K562 (cell line): ENCODE measurements around the gene SLC30A10. TPM values are rescaled to one million over a fixed set of nuclear protein-coding genes. Genes with fewer than 3 reads are reported as not detected.

Source experiments
- ATAC-seq: fragments of 200-7000 bp; cut with Tn5 transposase; 3 replicates; pipeline ENCODE4 v1.9.1; 2020; ENCODE audit warnings: moderate library complexity
- BruUV-seq: library from RNA; stranded (reverse); fragments of 400-500 nt; replicated peaks from 2 replicates; lab custom pipeline; 2021; lab: Mats Ljungman, UMichigan
- CTCF ChIA-PET: fragments of 300-600 bp; formaldehyde crosslinking; extraction: SDS; loops from one replicate; lab custom pipeline; 2021; ENCODE audit warnings: low intra/inter-chr PET ratio; lab: Yijun Ruan, JAX
- POLR2A ChIA-PET: fragments of 300-600, 350-650 bp; sonication (Branson Sonifier 250); formaldehyde crosslinking; extraction: SDS; loops from one replicate; lab custom pipeline; 2021; ENCODE audit warnings: antibody characterized with exemption, inconsistent platforms; lab: Yijun Ruan, JAX
- DNase-seq, 4 experiments: peaks; one replicate each; pipeline versions ENCODE4 v3.0.0 to v3.0.0-alpha.2; 2011 to 2018; ENCODE audit warnings: low spot score in 3 of 4, mixed read lengths in 3 of 4; ENCODE audit errors: extremely low read depth in 1 of 4
- FAIRE-seq: peaks from 2 replicates; lab custom pipeline; 2011; peaks lifted over from hg19 to GRCh38; lab: Jason Lieb, UNC
- H2AFZ ChIP-seq: 2 replicates; pipeline ENCODE4 v1.6.0; 2011; ENCODE audit warnings: low read depth, low read length, control low read depth, inconsistent platforms
- H3K27ac ChIP-seq: fragments of 200-600 bp; 3 replicates; pipeline ENCODE4 v1.8.0; 2011; ENCODE audit warnings: low read depth, mild to moderate bottlenecking, control low read depth, inconsistent platforms, low read length, moderate library complexity, mixed read lengths; ENCODE audit errors: extremely low read depth
- H3K27me3 ChIP-seq, 2 experiments: fragments of 300-600 bp in 1 of 2; 2 replicates in 1 of 2; 3 replicates in 1 of 2; pipeline versions ENCODE4 v1.6.0 to v1.8.0; 2011; ENCODE audit warnings: inconsistent platforms in 2 of 2, low read length in 2 of 2, mild to moderate bottlenecking in 1 of 2, mixed read lengths in 1 of 2, moderate library complexity in 1 of 2; ENCODE audit not compliant: control insufficient read depth in 2 of 2, insufficient read depth in 2 of 2
- H3K36me3 ChIP-seq: fragments of 300-600 bp; 3 replicates; pipeline ENCODE4 v1.8.0; 2011; ENCODE audit warnings: mild to moderate bottlenecking, low read length, inconsistent platforms; ENCODE audit not compliant: control insufficient read depth, insufficient read depth
- H3K4me1 ChIP-seq, 2 experiments: fragments of 200-600 bp in 1 of 2; replicated peaks in 1 of 2; 2 replicates in 1 of 2; 3 replicates in 1 of 2; pipeline versions ENCODE4 v1.5.1 to v1.8.0; 2011; ENCODE audit warnings: inconsistent platforms in 2 of 2, low read length in 2 of 2, mild to moderate bottlenecking in 1 of 2, mixed read lengths in 1 of 2, moderate library complexity in 1 of 2; ENCODE audit not compliant: control insufficient read depth in 2 of 2, insufficient read depth in 2 of 2
- H3K4me2 ChIP-seq: 2 replicates; pipeline ENCODE4 v1.6.1; 2011; ENCODE audit warnings: low read length, control low read depth, inconsistent platforms, mixed read lengths; ENCODE audit not compliant: insufficient read depth
- H3K4me3 ChIP-seq: fragments of 200-600 bp; sonication (generic), shearing (Covaris generic); 2 replicates; pipeline ENCODE4 v1.5.1; 2016; ENCODE audit warnings: control low read depth, inconsistent platforms
- H3K79me2 ChIP-seq: fragments of 200-600 bp; 3 replicates; pipeline ENCODE4 v1.8.0; 2011; ENCODE audit warnings: low read length, inconsistent platforms; ENCODE audit not compliant: control insufficient read depth, insufficient read depth
- H3K9ac ChIP-seq, 2 experiments: 2 replicates each; pipeline versions ENCODE4 v1.6.0 to v1.6.1; 2011; ENCODE audit warnings: low read depth in 2 of 2, low read length in 2 of 2, control low read depth in 1 of 2, inconsistent platforms in 1 of 2, mild to moderate bottlenecking in 1 of 2, mixed read lengths in 1 of 2; ENCODE audit not compliant: insufficient read depth in 1 of 2
- H3K9me1 ChIP-seq: one replicate; pipeline ENCODE4 v1.6.0; 2011; ENCODE audit warnings: inconsistent platforms, mild to moderate bottlenecking, low read length, moderate library complexity; ENCODE audit not compliant: control insufficient read depth, insufficient read depth
- H3K9me3 ChIP-seq: replicated peaks from 2 replicates; pipeline ENCODE4 v1.5.1; 2011; ENCODE audit warnings: low read depth, low read length, inconsistent platforms; ENCODE audit not compliant: control insufficient read depth, insufficient read depth
- H4K20me1 ChIP-seq: replicated peaks from 2 replicates; pipeline ENCODE4 v1.6.1; 2011; ENCODE audit warnings: low read length, inconsistent platforms, mixed read lengths; ENCODE audit not compliant: control insufficient read depth, insufficient read depth
- ESRRA ChIP-seq: fragments of 450-650 bp; IDR thresholded peaks from 2 replicates; pipeline ENCODE4 v1.6.1; 2014; ENCODE audit warnings: low read depth, mild to moderate bottlenecking, moderate library complexity, borderline replicate concordance
- EWSR1 ChIP-seq: fragments of 450-650 bp; IDR thresholded peaks from 2 replicates; pipeline ENCODE4 v1.6.1; 2018; ENCODE audit warnings: borderline replicate concordance, mild to moderate bottlenecking, low read depth, moderate library complexity; ENCODE audit not compliant: partially characterized antibody
- FOS ChIP-seq: IDR thresholded peaks from 3 replicates; pipeline ENCODE4 v1.6.1; 2011; ENCODE audit not compliant: insufficient read length; ENCODE audit errors: extremely low read depth
- JUN ChIP-seq, 2 experiments: sonication (generic) in 1 of 2; formaldehyde crosslinking in 1 of 2; IDR thresholded peaks; 2 replicates each; pipeline versions ENCODE4 v1.6.1 to v1.8.0; 2012 to 2022; ENCODE audit warnings: borderline replicate concordance in 2 of 2, mild to moderate bottlenecking in 2 of 2, improper control_type of control experiment in 1 of 2, low read depth in 1 of 2, low read length in 1 of 2, missing genetic modification reagents in 1 of 2
- KDM1A ChIP-seq, 2 experiments: fragments of 450-650 bp; IDR thresholded peaks; 2 replicates each; pipeline ENCODE4 v1.6.1; 2016; ENCODE audit warnings: mild to moderate bottlenecking in 2 of 2
- KHSRP ChIP-seq: fragments of 450-650 bp; IDR thresholded peaks from 2 replicates; pipeline ENCODE4 v1.6.1; 2017
- KLF6 ChIP-seq: fragments of 250-450 bp; sonication (Bioruptor Pico); IDR thresholded peaks from 2 replicates; pipeline ENCODE4 v1.4.0; 2020; ENCODE audit warnings: mild to moderate bottlenecking, moderate library complexity, borderline replicate concordance
- PHTF2 ChIP-seq: fragments of 250-450 bp; sonication (Bioruptor Pico); IDR thresholded peaks from 2 replicates; pipeline ENCODE4 v1.5.0; 2021; ENCODE audit warnings: mild to moderate bottlenecking
- RBM25 ChIP-seq: fragments of 200-400 bp; formaldehyde crosslinking; IDR thresholded peaks from 2 replicates; pipeline ENCODE4 v1.6.1; 2018; ENCODE audit warnings: low read length, low read depth, moderate library complexity; ENCODE audit not compliant: severe bottlenecking
- RCOR1 ChIP-seq, 2 experiments: IDR thresholded peaks; 2 replicates each; pipeline ENCODE4 v1.6.1; 2012; ENCODE audit warnings: low read depth in 2 of 2, low read length in 2 of 2, borderline replicate concordance in 1 of 2, improper control_type of control experiment in 1 of 2
- SIX5 ChIP-seq, 2 experiments: IDR thresholded peaks; 2 replicates each; pipeline ENCODE4 v1.6.1; 2011; ENCODE audit warnings: low read length in 2 of 2, borderline replicate concordance in 1 of 2, low read depth in 1 of 2, mild to moderate bottlenecking in 1 of 2, moderate library complexity in 1 of 2; ENCODE audit not compliant: insufficient read depth in 1 of 2
- SPI1 ChIP-seq: IDR thresholded peaks from 2 replicates; pipeline ENCODE4 v1.6.1; 2011; ENCODE audit warnings: low read depth, low read length, control low read depth, borderline replicate concordance
- TAF15 ChIP-seq: fragments of 200-400 bp; formaldehyde crosslinking; IDR thresholded peaks from 2 replicates; pipeline ENCODE4 v1.6.1; 2017; ENCODE audit warnings: mild to moderate bottlenecking, low read depth, low read length, moderate library complexity
- TARDBP ChIP-seq: fragments of 450-650 bp; IDR thresholded peaks from 2 replicates; pipeline ENCODE4 v1.6.1; 2016
- ZFP36 ChIP-seq: fragments of 150-350 bp; IDR thresholded peaks from 2 replicates; pipeline ENCODE4 v1.6.1; 2018; ENCODE audit warnings: low read length, low read depth; ENCODE audit not compliant: partially characterized antibody
- ZKSCAN3 ChIP-seq: fragments of 250-450 bp; sonication (Bioruptor Pico); IDR thresholded peaks from 2 replicates; pipeline ENCODE4 v1.4.0; 2020
- ZNF551 ChIP-seq: fragments of 250-450 bp; sonication (Bioruptor Pico); IDR thresholded peaks from 2 replicates; pipeline ENCODE4 v1.5.0; 2021; ENCODE audit warnings: mild to moderate bottlenecking, moderate library complexity
- ZNF668 ChIP-seq: fragments of 250-450 bp; sonication (Bioruptor Pico); IDR thresholded peaks from 2 replicates; pipeline ENCODE4 v1.8.0; 2022; ENCODE audit warnings: mild to moderate bottlenecking, inconsistent platforms
- in situ Hi-C: fragments of 300-500 bp; cut with MboI; formaldehyde crosslinking; loops from 4 replicates; pipeline ENCODE4 v1.15.0; 2018; ENCODE audit warnings: inconsistent platforms, mixed read lengths
- intact Hi-C: fragments of 100-400 bp; cut with micrococcal nuclease; formaldehyde crosslinking; loops from 2 replicates; pipeline ENCODE4 v1.14.2; 2022
- polyA plus RNA-seq, 8 experiments: library from polyadenylated mRNA; depleted of rRNA in 4 of 8; stranded (reverse) in 5 of 8; unstranded in 3 of 8; fragments of >200 nt; fragmentation: Nextera tagmentation in 2 of 8; fragmentation: Illumina TruSeq in 1 of 8; extraction: Ambion mirVana in 2 of 8; extraction: Trizol in 1 of 8; gene quantifications; 2 replicates each; pipeline versions ENCODE4 v1.2.1 to v1.2.3, GENCODE V29; 2011 to 2014; ENCODE audit warnings: inconsistent platforms in 1 of 8, missing spikeins in 1 of 8
- total RNA-seq, 7 experiments: library from RNA; depleted of rRNA in 6 of 7; stranded (reverse); fragments of >200 nt in 6 of 7; fragmentation: Illumina TruSeq in 2 of 7; extraction: Trizol in 2 of 7; gene quantifications; 2 replicates each; pipeline versions ENCODE4 v1.2.1 to v1.2.3, GENCODE V29; 2011 to 2021; ENCODE audit warnings: low replicate concordance in 1 of 7
- TF ChIP-seq, protein P1 (sequence below), 2 experiments: fragments of 450-650 bp; IDR thresholded peaks; 2 replicates each; pipeline ENCODE4 v1.6.1; 2018; ENCODE audit warnings: mild to moderate bottlenecking in 2 of 2, low read depth in 1 of 2; ENCODE audit not compliant: partially characterized antibody in 2 of 2

The SLC30A10 gene
- total and polyA plus RNA-seq, 9 of the 15 experiments (the other 6 are each of a cell fraction or from before 2014, with no cell fraction given) = 2.6 to 11.3 (median 7.1) TPM

GRCh38 chr1:219945795-219946194 is 17.4 kb upstream of the SLC30A10 start:
- ChIA-PET POLR2A (interaction anchor here (1.5 kb wide), 1 partner anchor 10 kb away, joined by 4 read pairs; no protein-coding TSS in a partner anchor), CTCF (interaction anchor here (0.6 kb wide), 1 partner anchor 12 kb away, joined by 3 read pairs; no protein-coding TSS in a partner anchor)
- H3K4me3 ChIP-seq = no peak overlapping the region
- no peak overlapping the region for H3K9ac ChIP-seq
- no TSS peak for BruUV-seq
- H3K9me1 ChIP-seq = no peaks in the 10 kb centered on the region
- in situ Hi-C loops (no loop called here), intact Hi-C loops (no loop called here)
- H3K27me3 ChIP-seq = no peaks in the 10 kb centered on the region
- H3K36me3 ChIP-seq = no peaks in the 10 kb centered on the region
- peak; percentile 27; the same call in 1 of the 3 replicates for ATAC-seq
- no peaks in the 10 kb centered on the region for H3K9me3 ChIP-seq
- no peak for DNase-seq
- H3K27ac ChIP-seq = no peak overlapping the region
- no peaks in the 10 kb centered on the region for H4K20me1 ChIP-seq
- H3K4me1 ChIP-seq = no peaks in the 10 kb centered on the region
- no peak for FAIRE-seq
- H3K79me2 ChIP-seq = no peaks in the 10 kb centered on the region
- no peak overlapping the region for H3K4me2 ChIP-seq
- no peak overlapping the region for H2AFZ ChIP-seq
- no peak for TF ChIP-seq TARDBP
- no peak for TF ChIP-seq ZFP36
- TF ChIP-seq, protein P1, sequence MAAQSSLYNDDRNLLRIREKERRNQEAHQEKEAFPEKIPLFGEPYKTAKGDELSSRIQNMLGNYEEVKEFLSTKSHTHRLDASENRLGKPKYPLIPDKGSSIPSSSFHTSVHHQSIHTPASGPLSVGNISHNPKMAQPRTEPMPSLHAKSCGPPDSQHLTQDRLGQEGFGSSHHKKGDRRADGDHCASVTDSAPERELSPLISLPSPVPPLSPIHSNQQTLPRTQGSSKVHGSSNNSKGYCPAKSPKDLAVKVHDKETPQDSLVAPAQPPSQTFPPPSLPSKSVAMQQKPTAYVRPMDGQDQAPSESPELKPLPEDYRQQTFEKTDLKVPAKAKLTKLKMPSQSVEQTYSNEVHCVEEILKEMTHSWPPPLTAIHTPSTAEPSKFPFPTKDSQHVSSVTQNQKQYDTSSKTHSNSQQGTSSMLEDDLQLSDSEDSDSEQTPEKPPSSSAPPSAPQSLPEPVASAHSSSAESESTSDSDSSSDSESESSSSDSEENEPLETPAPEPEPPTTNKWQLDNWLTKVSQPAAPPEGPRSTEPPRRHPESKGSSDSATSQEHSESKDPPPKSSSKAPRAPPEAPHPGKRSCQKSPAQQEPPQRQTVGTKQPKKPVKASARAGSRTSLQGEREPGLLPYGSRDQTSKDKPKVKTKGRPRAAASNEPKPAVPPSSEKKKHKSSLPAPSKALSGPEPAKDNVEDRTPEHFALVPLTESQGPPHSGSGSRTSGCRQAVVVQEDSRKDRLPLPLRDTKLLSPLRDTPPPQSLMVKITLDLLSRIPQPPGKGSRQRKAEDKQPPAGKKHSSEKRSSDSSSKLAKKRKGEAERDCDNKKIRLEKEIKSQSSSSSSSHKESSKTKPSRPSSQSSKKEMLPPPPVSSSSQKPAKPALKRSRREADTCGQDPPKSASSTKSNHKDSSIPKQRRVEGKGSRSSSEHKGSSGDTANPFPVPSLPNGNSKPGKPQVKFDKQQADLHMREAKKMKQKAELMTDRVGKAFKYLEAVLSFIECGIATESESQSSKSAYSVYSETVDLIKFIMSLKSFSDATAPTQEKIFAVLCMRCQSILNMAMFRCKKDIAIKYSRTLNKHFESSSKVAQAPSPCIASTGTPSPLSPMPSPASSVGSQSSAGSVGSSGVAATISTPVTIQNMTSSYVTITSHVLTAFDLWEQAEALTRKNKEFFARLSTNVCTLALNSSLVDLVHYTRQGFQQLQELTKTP (IDR thresholded peaks at IDR 0.05; ENCODE audit: low read depth in 1 of 2, partially characterized antibody in 2 of 2) = no peak
- peak; percentile 43; the same call in 1 of the 2 replicates for TF ChIP-seq SPI1
- no peak for TF ChIP-seq KHSRP
- TF ChIP-seq PHTF2 (CRISPR knock-in tag) = no peak
- TF ChIP-seq ESRRA = peak; percentile 41; the same call in 1 of the 2 replicates
- TF ChIP-seq EWSR1 = no peak
- TF ChIP-seq ZNF668 (CRISPR knock-in tag) = no peak
- TF ChIP-seq SIX5 (IDR thresholded peaks at IDR 0.05; ENCODE audit: borderline replicate concordance in 1 of 2, insufficient read depth in 1 of 2, low read depth in 1 of 2, low read length in 2 of 2) = no peak
- no peak for TF ChIP-seq RBM25
- no peak for TF ChIP-seq KLF6
- TF ChIP-seq TAF15 = no peak
- TF ChIP-seq JUN (IDR thresholded peaks at IDR 0.05; ENCODE audit: borderline replicate concordance, low read depth, low read length) = no peak
- no peak for TF ChIP-seq JUN (CRISPR knock-in tag; IDR thresholded peaks at IDR 0.05; ENCODE audit: borderline replicate concordance)
- no peak for TF ChIP-seq ZKSCAN3 (CRISPR knock-in tag)
- TF ChIP-seq KDM1A (IDR thresholded peaks at IDR 0.05) = no peak
- 0 out of 4 replicates have a peak, but pooled peaks of 1 of the 2 experiments have one; percentile 33 for TF ChIP-seq RCOR1 (IDR thresholded peaks at IDR 0.05; ENCODE audit: borderline replicate concordance in 1 of 2, low read depth in 2 of 2, low read length in 2 of 2)
- TF ChIP-seq FOS = no peak
- TF ChIP-seq ZNF551 (CRISPR knock-in tag) = no peak
